GM18858 (cell line): ENCODE results near the gene PGLYRP3.

ENCODE experiments used
- ATAC-seq: cut with Tn5 transposase; IDR thresholded peaks from one replicate; pipeline ENCODE4 v1.9.1; 2021; ENCODE audit not compliant: unreplicated experiment

The PGLYRP3 gene, protein sequence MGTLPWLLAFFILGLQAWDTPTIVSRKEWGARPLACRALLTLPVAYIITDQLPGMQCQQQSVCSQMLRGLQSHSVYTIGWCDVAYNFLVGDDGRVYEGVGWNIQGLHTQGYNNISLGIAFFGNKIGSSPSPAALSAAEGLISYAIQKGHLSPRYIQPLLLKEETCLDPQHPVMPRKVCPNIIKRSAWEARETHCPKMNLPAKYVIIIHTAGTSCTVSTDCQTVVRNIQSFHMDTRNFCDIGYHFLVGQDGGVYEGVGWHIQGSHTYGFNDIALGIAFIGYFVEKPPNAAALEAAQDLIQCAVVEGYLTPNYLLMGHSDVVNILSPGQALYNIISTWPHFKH

DNA sequence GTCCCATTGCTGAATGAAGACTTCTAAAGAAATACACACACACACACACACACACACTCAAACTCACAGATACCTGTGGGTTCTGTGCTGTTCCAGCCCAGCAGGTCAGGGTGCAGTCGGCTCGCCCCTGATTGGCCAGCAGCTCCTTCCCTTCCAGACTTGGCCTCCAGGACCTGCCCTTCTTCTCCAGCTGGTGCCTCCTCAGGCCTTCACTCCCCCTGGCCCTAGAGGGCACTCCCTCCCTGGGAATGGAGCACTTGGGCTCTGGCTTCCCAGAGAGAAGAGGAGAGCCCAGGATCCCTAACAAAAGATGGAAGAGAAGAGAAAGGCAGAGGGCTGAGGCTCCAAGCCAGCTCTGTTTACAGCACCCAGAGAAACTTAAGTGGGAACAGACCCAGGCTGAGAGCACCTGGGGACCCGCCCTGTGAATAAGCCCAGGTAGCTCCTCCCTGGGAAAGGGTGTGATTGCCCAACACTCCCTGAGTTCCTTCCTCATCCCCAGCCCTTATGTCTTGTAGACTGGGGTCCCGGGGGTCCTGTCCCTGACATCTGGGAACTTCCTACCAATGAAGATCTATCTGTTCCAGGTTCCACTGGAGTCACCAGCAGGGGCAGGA, at the start of gene PGLYRP3:
Gene PGLYRP3 (minus strand): TSS at position 383 of the 617 bp plus-strand sequence. CDS start 2,287 bp downstream, outside the sequence.
- no peak for ATAC-seq

DNA sequence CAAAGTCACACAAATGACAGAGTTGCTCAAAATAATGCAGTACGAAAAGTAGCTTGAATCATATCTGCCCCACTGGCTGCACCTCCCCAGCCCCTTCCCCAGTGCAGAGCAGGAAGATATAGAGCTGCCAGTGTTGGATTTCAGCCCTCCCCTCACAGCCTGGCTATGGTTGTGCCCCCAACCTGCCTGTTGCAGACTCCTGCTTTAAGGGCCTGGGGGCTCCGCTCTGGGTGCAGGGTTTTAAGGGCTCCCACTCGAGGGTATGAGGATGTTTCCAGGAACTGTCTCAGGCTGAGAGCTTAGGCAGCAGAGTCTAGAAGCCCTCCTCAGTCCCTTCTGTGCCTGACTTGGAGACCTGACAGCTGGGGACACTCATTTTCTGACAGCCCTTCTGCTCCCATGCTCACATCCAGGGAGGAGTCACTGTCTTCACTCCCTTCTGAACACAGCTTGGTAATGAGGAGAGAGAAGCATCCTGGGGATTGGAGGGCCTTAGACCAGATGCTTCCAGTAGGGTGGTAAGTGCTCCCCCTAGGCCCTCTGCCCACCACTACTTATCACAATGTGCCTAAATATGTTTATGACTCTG, 49.5 kb upstream of the PGLYRP3 start:
- ATAC-seq = no peak

DNA sequence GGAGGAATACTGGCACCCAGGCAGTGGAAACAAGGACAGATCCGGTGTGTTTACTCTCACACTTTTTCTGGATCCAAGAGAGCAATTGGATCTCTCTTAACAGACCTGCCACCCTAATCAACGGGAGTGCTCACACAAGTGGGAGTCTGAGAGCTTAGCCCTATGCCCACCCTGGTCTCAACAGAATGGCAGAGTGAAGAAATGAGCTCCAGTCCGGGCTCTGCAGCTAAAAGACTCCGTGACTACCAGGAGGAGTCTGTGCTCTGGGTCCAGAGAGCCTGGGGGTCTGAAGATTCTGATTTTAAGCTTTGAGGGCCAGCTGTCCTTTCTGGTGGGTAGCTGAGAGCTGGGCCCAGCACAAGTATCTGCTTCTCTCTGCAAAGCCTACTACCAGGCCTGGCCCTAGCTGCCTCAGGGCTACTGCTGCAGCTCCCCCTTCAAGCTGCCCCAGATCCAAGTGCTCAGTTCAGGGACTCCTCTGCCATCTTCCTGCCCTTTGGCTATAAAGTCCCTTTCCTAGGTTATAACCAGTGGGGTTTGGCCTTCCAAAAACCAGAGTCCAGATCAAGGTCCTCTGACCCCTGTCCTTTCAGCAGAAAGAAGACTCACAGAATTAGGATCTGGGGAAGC, 48.8 kb upstream of the PGLYRP3 start:
- no peak for ATAC-seq

DNA sequence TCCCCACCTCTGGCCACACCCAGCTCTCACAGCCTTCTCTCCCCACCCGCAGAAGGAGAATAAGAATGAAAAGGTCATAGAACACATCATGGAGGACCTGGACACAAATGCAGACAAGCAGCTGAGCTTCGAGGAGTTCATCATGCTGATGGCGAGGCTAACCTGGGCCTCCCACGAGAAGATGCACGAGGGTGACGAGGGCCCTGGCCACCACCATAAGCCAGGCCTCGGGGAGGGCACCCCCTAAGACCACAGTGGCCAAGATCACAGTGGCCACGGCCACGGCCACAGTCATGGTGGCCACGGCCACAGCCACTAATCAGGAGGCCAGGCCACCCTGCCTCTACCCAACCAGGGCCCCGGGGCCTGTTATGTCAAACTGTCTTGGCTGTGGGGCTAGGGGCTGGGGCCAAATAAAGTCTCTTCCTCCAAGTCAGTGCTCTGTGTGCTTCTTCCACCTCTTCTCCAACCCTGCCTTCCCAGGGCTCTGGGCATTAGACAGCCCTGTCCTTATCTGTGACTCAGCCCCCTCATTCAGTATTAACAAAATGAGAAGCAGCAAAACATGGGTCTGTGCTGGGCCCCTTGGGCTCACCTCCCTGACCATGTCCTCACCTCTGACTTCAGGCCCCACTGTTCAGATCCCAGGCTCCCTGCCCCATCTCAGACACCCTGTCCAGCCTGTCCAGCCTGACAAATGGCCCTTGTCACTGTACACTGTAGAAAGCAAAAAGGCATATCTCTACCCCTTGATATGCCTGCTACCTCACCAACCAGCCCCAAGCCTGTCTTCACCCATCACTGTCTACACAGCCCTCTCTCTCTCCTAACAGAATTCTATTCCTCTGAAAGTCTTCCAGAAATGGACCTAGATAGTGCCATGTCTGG, 48.1 kb upstream of the PGLYRP3 start:
- no peak for ATAC-seq

DNA sequence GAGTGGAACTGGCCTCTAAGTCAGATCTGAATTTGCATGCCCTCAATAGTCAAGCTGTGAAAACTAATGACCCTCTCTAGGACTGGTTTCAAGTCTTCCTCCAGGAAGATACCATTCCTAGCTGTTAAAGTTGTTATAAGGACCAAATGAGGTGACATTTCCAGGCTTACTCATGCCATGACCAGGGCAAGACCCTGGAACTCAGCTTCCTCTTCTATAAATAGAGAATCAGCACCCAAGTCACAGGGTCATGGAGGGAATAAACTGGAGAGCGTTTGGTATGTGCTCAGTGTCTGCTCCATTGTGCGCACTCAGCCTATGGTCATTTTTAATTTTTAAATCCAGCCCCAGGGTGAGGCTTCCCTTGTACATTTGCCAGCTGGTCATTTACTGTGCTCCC, 47.4 kb upstream of the PGLYRP3 start:
- ATAC-seq = no peak

DNA sequence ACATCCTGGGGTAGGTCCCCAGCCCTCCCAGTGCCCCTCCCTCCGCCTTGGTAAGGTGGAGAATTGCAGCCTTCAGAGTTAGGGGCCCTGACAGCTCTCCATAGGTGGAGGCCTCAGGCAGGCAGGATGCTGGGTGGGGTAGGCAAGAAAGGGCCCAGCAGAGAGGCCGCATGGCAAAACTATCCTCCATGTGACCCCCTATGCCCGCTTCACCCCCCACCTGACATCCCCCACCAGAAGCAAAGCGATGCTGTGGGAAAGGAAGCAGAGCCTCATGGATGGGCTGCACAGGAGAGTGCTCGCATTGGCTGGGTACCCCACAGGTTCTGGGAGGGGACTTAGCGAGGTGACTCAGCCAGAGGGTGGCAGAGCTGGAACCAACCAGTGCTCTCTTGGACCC, 46.5 kb upstream of the PGLYRP3 start:
- no peak for ATAC-seq

DNA sequence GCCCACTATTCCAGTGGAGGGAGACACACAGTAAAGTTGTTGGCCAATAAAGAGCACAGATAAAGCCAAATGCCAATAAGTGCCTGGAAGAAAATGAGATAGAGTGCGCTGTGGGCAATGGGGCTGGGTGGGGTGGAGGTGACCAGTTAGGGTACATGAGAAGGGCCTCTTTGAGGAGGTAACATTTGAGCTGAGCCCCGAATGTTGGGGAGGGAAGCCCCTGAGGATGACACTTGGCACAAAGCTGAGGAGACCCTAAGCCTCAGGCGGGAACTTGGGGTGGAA, 45.9 kb upstream of the PGLYRP3 start:
- no peak for ATAC-seq

DNA sequence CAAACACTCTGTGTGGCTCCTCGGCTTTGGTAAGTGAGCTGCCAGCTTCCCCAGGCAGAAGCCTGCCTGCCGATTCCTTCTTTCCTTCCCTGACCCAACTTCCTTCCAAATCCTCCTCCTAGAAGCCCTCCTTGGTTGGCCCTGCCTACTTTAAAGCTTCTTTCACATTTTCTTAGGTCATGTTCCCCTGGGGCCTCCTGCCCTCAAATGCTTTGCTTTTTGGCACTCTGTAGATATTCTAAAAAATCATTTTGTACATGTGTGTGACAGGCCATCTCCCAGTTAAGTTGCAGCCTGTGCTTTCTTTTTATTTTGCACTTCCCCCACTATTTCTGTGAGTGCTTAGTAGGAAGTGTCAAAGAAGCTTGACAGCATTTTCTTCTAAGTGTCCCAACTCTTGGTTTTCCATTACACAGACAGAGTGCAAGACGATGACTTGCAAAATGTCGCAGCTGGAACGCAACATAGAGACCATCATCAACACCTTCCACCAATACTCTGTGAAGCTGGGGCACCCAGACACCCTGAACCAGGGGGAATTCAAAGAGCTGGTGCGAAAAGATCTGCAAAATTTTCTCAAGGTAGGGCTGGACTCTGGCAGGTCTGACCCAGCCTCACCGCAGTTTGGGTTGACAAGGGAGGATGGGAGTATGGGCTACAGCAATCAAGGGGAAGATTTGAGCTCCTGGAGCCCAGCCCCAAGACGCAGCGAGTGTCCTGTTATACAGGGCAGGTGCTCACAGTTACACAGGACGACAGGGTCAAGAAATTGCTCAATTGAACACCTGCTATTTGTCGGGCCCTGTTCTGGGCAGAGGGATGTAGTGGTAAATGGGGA, 45.3 kb upstream of the PGLYRP3 start, which contains the start of gene S100A9:
Gene S100A9 (plus strand): TSS at position 2 of the 838 bp plus-strand sequence. CDS start 430 bp downstream, at position 432.
- ATAC-seq = no peak

DNA sequence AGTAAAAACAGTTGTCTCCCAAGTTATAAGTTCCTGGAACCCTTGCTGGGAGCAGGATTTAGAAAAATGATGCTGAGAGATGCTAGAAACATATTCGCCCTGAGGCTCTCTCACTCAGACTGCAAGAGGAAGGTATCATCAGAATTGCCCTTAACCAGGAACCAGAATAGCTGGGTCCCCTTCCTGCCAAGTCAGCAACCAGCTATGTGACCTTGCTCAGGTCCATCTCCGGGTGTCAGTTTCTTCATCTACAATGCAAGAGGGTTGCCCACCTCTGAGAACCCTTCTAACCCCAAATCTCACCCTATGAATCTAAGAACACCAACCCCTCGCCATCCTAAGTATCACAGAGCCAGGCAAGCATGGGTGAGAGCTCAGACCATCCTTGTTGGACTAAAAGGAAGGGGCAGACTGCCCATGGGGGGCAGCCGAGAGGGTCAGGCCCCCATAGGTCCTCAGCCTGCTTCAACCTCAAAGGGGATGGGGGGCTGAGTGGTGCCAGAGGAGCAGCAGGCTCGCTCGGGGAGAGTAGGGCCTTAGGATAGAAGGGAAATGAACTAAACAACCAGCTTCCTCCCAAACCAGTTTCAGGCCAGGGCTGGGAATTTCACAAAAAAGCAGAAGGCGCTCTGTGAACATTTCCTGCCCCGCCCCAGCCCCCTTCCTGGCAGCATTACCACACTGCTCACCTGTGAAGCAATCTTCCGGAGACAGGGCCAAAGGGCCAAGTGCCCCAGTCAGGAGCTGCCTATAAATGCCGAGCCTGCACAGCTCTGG, 44.5 kb upstream of the PGLYRP3 start:
- ATAC-seq = no peak

DNA sequence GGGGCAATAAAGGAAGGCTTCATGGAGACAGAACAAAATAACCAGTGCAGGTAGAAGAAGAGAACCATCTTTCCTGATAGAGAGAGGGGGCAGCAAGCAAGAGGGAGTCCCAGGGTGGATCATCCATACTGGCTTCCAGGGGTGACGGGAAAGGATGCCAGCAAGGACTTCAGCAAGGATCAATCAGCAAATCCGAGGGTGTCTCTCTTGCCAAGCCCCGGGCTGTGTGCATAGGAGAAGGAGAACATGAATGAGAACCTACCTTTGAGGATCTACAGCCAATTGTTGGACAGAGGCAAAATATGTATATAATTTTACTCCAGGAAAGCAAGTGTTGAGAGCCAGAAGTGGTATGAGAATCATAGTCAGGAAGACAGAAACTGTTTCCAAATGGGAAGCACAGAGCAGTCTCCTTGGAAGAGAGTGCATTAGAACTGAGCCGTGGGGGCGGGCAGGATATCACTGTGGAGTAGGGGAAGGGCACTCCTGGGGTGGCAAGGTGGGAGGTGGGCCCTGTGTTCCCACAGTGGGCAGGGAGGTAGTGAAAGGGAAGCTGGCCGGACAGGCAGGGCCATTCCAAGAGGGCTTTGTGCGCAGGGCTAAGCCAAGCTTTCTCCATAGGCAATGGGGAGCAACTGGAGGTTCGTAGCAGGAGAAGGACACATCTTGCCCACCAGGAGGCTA, 43.8 kb upstream of the PGLYRP3 start:
- ATAC-seq = no peak

DNA sequence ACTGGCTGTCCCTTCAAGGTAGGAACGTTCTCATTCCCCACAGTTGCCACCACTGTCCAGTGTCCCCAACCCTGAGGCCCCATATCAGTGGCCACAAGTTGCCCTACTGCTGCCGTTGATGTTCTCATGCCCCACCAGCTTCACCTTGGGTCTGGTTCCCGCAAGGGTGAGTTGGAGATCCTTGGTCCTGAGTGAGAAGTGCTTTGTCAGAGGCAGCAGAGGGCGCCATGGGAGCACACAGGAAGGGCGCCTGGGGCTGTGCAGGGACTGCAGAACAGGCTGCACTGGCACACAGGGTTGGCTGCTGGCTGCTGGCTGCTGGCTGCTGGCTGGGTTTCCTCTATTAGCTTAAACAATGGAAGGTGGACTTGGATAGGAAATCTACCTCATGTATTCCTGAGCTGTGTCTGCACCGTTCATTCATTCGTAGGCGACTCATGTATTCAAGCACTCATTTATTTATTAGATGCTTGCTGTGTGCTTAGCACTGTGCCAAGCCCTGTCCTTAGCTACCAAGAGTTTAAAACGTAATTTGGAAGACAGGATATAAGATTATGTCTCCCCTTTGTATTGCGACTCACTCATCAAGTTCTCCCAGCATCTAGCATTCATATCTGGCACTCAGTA, 42.8 kb upstream of the PGLYRP3 start:
- ATAC-seq = no peak

DNA sequence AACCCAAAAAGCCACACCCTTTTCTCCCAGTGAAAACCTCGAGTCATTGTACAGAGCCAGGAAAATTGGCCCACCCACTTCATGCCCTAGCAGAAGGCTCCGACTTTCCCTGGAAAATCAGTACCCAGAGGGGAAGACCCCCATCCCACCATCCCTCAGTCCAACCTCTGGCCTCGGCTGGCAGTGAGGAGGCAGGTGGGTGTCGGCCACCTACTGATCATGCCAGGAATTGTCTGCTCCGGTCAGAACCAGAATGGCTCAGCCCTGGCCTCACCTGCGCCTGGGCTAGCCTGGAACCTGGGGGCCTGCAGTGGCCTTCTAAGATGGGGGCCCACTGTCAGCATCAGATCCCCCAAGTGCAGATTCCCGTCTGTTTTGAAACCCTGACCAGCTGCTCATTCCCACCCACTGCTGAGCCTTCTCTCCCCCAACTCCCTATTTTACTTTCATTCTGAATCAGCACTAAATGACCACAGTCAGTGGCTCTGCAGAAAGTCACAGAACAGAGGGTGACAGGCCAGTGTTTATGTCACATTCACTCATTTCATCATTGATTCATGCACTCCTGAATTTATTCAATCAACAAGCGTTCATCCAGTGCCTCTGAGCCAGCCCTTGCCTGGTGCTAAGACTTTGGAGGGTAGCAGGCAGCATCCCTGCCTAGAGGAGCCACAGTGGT, 41.9 kb upstream of the PGLYRP3 start:
- no peak for ATAC-seq

DNA sequence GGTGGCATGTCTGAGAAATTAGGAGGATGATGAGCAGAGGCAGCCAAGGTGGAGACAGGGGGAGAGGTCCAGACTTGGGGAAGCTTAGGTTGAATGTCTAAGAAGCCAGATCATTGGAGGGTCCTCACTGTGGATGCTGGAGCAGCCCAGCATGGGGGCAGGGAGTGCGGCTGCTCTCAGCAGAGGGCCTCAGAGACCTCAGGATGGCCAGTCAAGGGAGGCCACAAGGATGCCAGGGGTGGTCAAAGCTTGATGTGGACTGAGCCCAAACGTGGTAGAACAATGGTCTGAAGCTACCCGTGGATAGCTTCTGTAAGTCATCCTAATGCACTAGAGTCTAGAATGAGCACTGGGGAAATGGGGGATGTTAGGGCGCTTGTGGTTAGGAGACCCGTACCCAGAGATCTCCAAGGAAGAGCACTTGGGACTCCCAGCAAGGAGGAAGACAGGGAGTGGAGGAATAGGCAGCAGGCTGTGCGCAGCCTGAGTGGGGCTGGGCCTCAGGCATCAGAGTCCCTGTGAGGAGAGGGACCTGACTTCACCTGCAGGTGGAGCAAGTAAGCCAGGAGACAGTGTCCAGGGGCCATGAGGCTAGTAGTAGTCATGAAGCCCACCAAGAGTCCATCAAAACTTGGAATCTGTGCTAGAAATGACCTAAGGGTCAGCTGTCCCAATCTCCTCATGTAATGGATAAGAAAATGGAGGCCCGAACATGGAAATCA, 40.6 kb upstream of the PGLYRP3 start:
- no peak for ATAC-seq

DNA sequence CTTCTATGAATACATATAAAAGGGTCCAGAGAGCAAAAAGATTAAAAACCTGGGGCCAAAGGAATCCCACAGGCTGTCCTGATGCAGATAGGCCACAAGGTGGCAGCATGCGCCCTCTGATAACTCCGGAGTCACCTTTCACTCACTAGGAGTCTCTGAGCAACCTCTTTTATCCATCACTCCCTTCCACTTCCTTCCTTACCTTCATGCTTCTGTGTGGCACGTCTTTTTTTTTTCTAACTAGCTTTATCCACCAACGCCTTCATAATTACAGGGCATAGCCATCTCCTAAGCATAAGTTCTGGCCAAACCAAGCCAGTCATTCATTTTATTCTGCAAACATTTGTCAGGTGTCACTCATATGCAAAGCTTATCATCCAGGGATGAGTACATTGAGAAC, 39.8 kb upstream of the PGLYRP3 start:
- ATAC-seq = no peak

DNA sequence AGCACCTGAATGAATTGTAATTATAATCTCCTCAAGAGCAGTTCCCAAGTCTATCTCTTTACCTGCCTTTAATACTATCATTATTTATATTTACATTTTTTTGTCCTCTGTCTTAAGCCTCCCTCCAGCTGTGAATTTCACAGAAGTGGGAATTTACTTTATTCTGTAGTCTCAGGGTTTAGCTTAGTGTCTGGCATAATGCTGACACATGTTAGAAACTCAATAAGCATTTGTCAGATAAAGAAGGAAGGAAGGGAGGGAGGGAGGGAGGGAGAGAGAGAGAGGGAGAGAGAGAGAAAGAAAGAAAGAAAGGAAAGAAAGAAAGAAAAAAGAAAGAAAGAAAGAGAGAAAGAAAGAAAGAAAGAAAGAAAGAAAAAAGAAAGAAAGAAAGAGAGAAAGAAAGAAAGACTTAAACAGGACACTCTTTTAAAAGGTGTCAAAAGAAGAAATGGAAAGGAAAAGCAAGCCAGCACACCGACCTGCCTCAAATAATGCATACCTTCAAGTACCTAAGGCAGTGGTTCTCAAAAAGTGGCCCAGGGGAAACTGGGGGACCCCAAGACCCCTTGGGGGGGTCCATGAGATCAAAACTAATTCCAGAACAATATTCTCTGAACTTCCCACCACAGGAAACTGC, 37.7 kb upstream of the PGLYRP3 start:
- no peak for ATAC-seq
